Gastrocnemius medialis (tissue), 4 donors: ENCODE data around the gene C1RL.

Source experiments
- POLR2A ChIP-seq, 2 donors: fragments of 450-650 bp; IDR thresholded peaks; one replicate each; pipeline ENCODE4 v1.6.1; 2017; ENCODE audit warnings: antibody characterized with exemption in 2 of 2, mild to moderate bottlenecking in 2 of 2, moderate library complexity in 2 of 2
- TF ChIP-seq, protein P1 (sequence below), 5 experiments: fragments of 450-650 bp in 3 of 5; fragments of 200-600 bp in 2 of 5; sonication (generic) in 2 of 5; IDR thresholded peaks in 4 of 5; conservative IDR thresholded peaks in 1 of 5; 1 replicate in 4 of 5; 2 replicates in 1 of 5; pipeline ENCODE4 v1.5.1; 2016 to 2019; ENCODE audit warnings: antibody characterized with exemption in 5 of 5, mild to moderate bottlenecking in 3 of 5, moderate library complexity in 3 of 5

DNA sequence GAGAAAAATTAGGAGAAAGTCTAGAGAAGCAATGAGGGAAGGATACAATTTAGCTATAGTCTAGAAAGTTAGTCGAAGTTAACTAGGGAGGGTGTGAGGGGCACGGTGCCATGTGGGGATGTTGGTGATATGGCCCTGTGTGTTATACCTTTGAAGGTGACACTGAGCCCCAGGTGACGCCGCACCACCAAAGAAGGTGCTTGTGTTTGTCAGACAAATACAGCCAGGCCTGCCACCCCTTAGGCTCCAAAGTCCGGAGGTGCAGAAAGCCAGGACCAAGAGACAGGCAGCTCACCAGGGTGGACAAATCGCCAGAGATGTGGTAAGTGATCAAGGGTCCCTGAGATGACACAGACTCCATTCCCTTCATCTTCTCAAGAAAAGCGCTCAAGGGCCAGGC lies 47.4 kb downstream of the C1RL start:
- no peak for TF ChIP-seq POLR2A (IDR thresholded peaks at IDR 0.05)
- TF ChIP-seq, protein P1, sequence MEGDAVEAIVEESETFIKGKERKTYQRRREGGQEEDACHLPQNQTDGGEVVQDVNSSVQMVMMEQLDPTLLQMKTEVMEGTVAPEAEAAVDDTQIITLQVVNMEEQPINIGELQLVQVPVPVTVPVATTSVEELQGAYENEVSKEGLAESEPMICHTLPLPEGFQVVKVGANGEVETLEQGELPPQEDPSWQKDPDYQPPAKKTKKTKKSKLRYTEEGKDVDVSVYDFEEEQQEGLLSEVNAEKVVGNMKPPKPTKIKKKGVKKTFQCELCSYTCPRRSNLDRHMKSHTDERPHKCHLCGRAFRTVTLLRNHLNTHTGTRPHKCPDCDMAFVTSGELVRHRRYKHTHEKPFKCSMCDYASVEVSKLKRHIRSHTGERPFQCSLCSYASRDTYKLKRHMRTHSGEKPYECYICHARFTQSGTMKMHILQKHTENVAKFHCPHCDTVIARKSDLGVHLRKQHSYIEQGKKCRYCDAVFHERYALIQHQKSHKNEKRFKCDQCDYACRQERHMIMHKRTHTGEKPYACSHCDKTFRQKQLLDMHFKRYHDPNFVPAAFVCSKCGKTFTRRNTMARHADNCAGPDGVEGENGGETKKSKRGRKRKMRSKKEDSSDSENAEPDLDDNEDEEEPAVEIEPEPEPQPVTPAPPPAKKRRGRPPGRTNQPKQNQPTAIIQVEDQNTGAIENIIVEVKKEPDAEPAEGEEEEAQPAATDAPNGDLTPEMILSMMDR (IDR thresholded peaks at IDR 0.05 in 4 of 5, conservative IDR thresholded peaks at IDR 0.05 in 1 of 5) = no peak
